ENCODE results near the gene SCAPER. TPM values are rescaled to one million over a fixed set of nuclear protein-coding genes. Genes with fewer than 3 reads are reported as not detected.
"Not testable (repeated sequence)": the region's sequence is repeated elsewhere in the genome, so short reads cannot be mapped to it uniquely, and the experiment has no call there.

Gene SCAPER
- total RNA-seq, 2 experiments from 2014 or later, result 31.4 to 32.7 TPM

DNA sequence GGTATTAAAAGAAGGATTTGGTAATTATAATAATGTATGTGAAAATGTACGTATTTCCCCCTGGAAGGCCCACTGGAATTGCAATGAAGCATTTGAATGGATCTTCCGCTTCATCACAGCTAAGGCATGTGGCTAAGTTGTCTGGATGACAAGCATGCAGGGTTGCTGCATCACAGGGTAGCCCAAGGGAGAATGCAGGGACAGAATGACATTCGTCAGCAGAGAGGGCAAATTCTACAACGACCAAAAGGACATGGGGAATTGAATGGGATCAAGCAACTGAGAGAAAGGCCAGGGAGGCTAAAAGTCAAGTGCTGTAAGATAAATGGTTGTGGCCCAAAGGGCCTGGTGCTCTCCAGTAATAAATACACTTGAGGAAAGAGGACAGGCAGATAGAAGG lies 473.2 kb downstream of the SCAPER start:
- peaks cover 38% of the 10 kb centered on the region for H3K36me3 Mint-ChIP-seq (ENCODE audit: low read depth)
- no peaks in the 10 kb centered on the region for H3K4me1 Mint-ChIP-seq (ENCODE audit: low read depth)
- TF ChIP-seq, protein P1, sequence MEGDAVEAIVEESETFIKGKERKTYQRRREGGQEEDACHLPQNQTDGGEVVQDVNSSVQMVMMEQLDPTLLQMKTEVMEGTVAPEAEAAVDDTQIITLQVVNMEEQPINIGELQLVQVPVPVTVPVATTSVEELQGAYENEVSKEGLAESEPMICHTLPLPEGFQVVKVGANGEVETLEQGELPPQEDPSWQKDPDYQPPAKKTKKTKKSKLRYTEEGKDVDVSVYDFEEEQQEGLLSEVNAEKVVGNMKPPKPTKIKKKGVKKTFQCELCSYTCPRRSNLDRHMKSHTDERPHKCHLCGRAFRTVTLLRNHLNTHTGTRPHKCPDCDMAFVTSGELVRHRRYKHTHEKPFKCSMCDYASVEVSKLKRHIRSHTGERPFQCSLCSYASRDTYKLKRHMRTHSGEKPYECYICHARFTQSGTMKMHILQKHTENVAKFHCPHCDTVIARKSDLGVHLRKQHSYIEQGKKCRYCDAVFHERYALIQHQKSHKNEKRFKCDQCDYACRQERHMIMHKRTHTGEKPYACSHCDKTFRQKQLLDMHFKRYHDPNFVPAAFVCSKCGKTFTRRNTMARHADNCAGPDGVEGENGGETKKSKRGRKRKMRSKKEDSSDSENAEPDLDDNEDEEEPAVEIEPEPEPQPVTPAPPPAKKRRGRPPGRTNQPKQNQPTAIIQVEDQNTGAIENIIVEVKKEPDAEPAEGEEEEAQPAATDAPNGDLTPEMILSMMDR (IDR thresholded peaks at IDR 0.05), result no peak
- POLR2A ChIA-PET, result no interaction called here
- CTCF ChIA-PET, result interaction anchor here (1.1 kb wide), 1 partner anchor 15 kb away, joined by 3 read pairs; no protein-coding TSS in a partner anchor
- ATAC-seq, result no peak
- DNase-seq, result no peak
- H3K27ac Mint-ChIP-seq, result no peak overlapping the region
- no peak overlapping the region for H3K4me3 Mint-ChIP-seq
- peaks cover 3% of the 10 kb centered on the region for H3K9me3 Mint-ChIP-seq
- no peaks in the 10 kb centered on the region for H3K27me3 Mint-ChIP-seq
- intact Hi-C loops (cut with micrococcal nuclease), result no loop called here

DNA sequence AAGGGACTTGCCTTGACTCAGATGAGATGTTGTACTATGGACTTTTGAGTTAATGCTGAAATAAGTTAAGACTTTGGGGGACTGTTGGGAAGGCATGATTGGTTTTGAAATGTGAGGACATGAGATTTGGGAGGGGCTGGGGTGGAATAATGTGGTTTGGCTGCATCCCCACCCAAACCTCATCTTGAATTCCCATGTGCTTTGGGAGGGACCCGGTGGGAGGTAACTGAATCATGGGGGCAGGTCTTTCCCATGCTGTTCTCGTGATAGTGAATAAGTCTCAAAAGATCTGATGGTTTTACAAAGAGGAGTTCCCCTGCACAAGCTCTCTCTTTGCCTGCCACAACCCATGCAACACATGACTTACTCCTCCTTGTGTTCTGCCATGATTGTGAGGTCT lies 474.4 kb downstream of the SCAPER start:
- H3K9me3 Mint-ChIP-seq; intact Hi-C loops (cut with micrococcal nuclease); DNase-seq; POLR2A ChIA-PET; H3K4me3 Mint-ChIP-seq; H3K27ac Mint-ChIP-seq; H3K4me1 Mint-ChIP-seq (ENCODE audit: low read depth); H3K27me3 Mint-ChIP-seq; ATAC-seq; CTCF ChIA-PET: not testable (repeated sequence)
- peaks cover 43% of the 10 kb centered on the region for H3K36me3 Mint-ChIP-seq (ENCODE audit: low read depth)

DNA sequence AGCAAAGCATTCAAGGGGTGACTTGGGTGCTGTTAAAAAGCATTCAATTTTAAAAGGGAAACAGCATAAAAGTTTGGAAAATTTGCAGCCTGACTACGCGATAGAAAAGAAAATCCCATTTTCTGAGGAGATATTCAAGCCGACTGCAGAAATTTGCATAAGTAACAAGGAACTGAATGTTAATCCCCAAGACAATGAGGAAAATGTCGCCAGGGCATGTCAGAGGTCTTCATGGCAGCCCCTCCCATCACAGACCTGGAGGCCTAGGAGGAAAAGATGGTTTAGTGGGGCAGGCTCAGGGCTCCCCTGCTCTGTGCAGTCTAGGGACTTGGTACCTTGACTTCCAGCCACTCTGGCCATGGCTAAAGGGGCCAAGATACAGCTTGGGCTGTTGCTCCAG lies 475.5 kb downstream of the SCAPER start:
- Mint-ChIP-seq H3K9me3 (peaks cover 5% of the 10 kb centered on the region), H3K27ac (no peak overlapping the region), H3K4me1 (ENCODE audit: low read depth) (no peaks in the 10 kb centered on the region), H3K4me3 (no peak overlapping the region), H3K36me3 (ENCODE audit: low read depth) (peaks cover 49% of the 10 kb centered on the region), H3K27me3 (no peaks in the 10 kb centered on the region)
- ATAC-seq (no peak), DNase-seq (no peak)
- TF ChIP-seq, protein P1 (IDR thresholded peaks at IDR 0.05), result no peak
- CTCF ChIA-PET, result no interaction called here
- intact Hi-C loops (cut with micrococcal nuclease), result no loop called here
- POLR2A ChIA-PET, result interaction anchor here (0.6 kb wide), 1 partner anchor 146 kb away, joined by 3 read pairs; no protein-coding TSS in a partner anchor

DNA sequence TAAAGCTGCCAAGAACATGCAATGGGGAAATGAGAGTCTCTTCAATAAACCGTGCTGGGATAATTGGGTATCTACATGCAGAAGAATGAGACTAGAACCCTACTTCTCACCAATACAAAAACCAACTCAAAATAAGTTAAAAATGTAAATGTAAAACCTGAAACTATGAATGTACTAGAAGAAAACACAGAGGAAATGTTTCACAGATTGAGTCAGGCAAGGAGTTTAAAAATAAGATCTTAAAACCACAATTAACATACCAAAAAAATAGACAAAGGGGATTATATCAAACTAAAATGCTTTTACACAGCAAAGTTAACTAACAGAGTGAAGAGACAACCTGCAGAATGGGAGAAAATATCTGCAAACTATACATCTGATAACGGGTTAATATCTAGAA lies 478.2 kb downstream of the SCAPER start:
- no peak for ATAC-seq
- Mint-ChIP-seq H3K36me3 (ENCODE audit: low read depth) (peaks cover 47% of the 10 kb centered on the region), H3K4me3 (no peak overlapping the region), H3K9me3 (peaks cover 12% of the 10 kb centered on the region), H3K27ac (no peak overlapping the region), H3K27me3 (no peaks in the 10 kb centered on the region), H3K4me1 (ENCODE audit: low read depth) (no peaks in the 10 kb centered on the region)
- intact Hi-C loops (cut with micrococcal nuclease), result no loop called here
- TF ChIP-seq, protein P1 (IDR thresholded peaks at IDR 0.05), result no peak
- ChIA-PET CTCF (no interaction called here), POLR2A (no interaction called here)
- DNase-seq, result no peak

DNA sequence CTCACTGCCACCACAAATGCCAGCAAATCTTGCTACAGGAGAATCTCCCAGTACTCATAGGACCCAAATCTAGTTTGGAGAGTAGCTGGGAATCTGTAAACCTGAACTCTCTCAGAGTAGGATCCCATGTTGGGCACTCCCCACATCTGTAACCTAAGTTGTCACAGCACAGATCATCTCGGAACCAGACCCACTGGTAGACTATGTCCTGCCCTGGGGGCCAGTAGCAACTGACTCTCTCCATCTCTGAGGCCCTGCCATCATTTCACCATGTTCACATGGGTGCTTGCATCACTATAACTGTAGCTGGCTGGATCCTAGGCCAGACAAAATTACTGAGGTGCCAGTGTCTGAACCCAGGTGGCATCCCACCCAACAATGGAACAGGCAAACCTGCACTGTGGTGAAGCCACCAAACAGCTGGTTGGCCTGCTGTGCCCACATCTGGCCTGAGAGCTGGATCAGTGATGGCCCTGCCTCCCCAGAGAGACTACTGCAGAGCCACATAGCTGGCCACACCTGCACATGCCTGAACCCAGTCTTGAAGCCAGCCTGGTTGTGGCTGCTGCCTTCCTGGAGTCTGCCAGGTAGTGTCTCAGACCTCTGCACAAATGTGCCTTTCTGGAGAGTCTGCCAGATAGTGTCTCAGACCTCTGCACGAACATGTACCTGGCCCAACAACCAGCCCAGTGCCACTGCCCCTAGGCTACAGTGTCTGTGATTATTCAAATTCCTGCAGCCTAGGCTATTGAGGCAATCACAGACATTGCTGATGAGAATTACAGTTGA lies 486.6 kb downstream of the SCAPER start:
- Mint-ChIP-seq H3K4me3 (no peak overlapping the region), H3K9me3 (peaks cover 3% of the 10 kb centered on the region), H3K4me1 (ENCODE audit: low read depth) (no peaks in the 10 kb centered on the region), H3K27ac (no peak overlapping the region), H3K27me3 (no peaks in the 10 kb centered on the region), H3K36me3 (ENCODE audit: low read depth) (no peaks in the 10 kb centered on the region)
- no peak for ATAC-seq
- CTCF ChIA-PET, result no interaction called here
- intact Hi-C loops (cut with micrococcal nuclease), result no loop called here
- DNase-seq, result no peak
- POLR2A ChIA-PET, result no interaction called here
- TF ChIP-seq, protein P1 (IDR thresholded peaks at IDR 0.05), result no peak
